Activated T-cell treated with anti-CD3 and anti-CD28 coated beads, Interleukin-2, amount 50 U/mL, for 1 hour (primary cell): ENCODE data around the gene TGM1.
"Not testable (repeated sequence)": the region's sequence is repeated elsewhere in the genome, so short reads cannot be mapped to it uniquely, and the experiment has no call there.

Source experiments
- DNase-seq: peaks from one replicate; pipeline ENCODE4 v3.0.0-alpha.2; 2020

The TGM1 gene

GRCh38 chr14:24203249-24203886, 59.6 kb downstream of the TGM1 start:
- not testable (repeated sequence) for DNase-seq

DNA sequence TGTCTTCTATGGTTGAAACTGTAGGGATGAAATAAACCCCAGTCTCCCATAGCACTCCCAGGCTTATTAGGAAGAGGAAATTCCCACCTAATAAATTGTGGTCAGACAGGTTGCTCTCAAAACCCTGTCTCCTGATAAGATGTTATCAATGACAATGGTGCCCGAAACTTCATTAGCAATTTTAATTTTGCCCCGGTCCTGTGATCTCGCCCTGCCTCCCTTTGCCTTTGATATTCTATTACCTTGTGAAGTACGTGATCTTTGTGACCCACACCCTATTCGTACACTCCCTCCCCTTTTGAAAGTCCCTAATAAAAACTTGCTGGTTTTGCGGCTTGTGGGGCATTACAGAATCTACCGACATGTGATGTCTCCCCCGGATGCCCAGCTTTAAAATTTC, 60.4 kb downstream of the TGM1 start:
- DNase-seq, result not testable (repeated sequence)
